Liver (tissue), 3 donors: Measurements from ENCODE around the gene NAAA.

Source experiments
- FOXA1 ChIP-seq: IDR thresholded peaks from 2 replicates; pipeline ENCODE4 v1.6.1; 2016; ENCODE audit warnings: antibody characterized with exemption
- MAX ChIP-seq: IDR thresholded peaks from 2 replicates; pipeline ENCODE4 v1.6.1; 2016; ENCODE audit warnings: antibody characterized with exemption
- REST ChIP-seq: IDR thresholded peaks from 2 replicates; pipeline ENCODE4 v1.6.1; 2016; ENCODE audit warnings: antibody characterized with exemption, mild to moderate bottlenecking
- SP1 ChIP-seq: IDR thresholded peaks from 2 replicates; pipeline ENCODE4 v1.6.1; 2018; ENCODE audit warnings: antibody characterized with exemption, mild to moderate bottlenecking
- TF ChIP-seq, protein P1 (sequence below): fragments of 150-350 bp; IDR thresholded peaks from 2 replicates; pipeline ENCODE4 v1.5.1; 2017; ENCODE audit warnings: improper control_type of control experiment, low read depth, low read length; ENCODE audit not compliant: missing input control
- donor health status: healthy.
- donor health status: healthy.

DNA sequence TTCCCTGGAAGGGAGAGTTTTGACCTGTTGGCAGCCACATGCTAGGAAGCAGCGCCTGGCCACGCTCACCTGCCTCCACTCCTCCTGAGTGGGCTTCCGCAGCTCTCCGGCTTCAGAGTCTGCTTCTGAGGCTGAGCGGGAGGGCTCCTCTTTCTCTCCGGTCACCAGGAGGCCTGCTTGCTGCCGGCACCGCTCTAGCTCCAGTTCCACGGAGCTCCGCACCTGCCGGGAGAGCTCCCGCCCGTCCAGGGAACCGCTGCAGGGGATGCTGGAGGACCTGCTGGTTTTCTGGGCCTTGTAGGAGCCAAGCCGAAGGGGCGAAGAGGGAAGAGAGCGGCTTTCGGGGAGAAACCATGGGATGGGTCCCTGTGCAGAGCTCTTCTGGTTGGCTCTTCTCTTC, 64.6 kb downstream of the NAAA start:
- TF ChIP-seq, protein P1, sequence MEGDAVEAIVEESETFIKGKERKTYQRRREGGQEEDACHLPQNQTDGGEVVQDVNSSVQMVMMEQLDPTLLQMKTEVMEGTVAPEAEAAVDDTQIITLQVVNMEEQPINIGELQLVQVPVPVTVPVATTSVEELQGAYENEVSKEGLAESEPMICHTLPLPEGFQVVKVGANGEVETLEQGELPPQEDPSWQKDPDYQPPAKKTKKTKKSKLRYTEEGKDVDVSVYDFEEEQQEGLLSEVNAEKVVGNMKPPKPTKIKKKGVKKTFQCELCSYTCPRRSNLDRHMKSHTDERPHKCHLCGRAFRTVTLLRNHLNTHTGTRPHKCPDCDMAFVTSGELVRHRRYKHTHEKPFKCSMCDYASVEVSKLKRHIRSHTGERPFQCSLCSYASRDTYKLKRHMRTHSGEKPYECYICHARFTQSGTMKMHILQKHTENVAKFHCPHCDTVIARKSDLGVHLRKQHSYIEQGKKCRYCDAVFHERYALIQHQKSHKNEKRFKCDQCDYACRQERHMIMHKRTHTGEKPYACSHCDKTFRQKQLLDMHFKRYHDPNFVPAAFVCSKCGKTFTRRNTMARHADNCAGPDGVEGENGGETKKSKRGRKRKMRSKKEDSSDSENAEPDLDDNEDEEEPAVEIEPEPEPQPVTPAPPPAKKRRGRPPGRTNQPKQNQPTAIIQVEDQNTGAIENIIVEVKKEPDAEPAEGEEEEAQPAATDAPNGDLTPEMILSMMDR = no peak
- TF ChIP-seq MAX (no peak), FOXA1 (no peak), REST (no peak), SP1 (no peak)
